ENCODE measurements around the gene IL21R.
"Not testable (repeated sequence)": the region's sequence is repeated elsewhere in the genome, so short reads cannot be mapped to it uniquely, and the experiment has no call there.

Gene IL21R

DNA sequence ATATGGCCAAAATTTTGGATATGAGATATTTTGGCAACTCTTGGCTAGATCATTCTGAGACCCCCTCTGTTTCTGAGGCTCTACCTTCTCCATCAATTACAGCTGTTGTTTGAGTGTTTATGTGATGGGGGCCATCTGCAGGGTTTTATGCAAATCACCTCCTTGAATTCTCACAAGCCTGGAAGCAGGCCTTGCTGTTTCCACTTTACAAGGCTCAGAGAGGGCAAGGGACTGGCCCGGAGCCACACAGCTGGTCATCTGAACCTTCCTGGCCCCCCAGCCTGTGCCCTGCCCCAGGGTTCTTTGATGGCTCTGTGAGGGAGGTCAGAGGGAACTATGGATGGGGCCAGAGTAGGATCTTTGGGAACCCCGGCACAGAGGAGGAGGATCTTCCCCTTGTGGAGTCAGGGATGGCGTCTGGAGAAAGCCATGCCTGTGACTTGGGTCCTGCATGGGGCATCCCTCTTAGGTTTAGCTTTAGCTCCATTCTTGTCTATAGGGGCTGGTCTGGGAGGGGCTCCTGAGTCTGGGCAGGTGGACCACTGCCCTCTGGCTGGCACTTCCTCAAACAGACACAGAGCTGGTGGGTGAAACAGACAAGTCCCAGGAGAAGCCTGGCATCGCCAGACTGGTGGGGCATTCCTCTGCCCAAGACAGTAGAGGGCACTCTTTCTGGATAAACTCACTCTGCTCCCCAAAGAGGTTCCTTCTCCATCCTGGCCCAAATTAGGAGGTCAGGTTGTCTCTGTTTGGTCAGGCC lies 26.2 kb downstream of the IL21R start:
- DNase-seq = no peak

DNA sequence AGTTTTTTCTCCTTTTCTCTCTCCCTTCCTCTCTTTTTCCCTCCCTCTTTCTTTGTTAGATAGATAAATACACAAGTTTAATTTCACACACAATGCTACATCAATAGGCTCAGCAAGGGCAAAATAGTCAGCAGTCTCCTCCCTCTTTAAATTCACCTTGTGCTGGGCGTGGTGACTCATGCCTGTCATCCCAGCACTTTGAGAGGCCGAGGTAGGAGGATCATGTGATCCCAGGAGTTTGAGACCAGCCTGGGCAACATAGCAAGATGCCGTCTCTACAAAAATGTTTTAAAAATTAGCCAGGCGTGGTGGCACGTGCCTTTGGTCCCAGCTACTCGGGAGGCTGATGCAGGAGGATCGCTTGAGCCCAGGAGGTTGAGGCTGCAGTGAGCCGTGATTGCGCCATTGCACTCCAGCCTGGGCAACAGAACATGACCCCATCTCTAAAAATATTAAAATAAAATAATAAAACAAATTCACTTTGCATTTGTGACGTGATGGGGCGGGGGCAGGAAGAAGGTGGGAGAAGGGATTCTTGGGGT lies 27.4 kb downstream of the IL21R start:
- DNase-seq = no peak

DNA sequence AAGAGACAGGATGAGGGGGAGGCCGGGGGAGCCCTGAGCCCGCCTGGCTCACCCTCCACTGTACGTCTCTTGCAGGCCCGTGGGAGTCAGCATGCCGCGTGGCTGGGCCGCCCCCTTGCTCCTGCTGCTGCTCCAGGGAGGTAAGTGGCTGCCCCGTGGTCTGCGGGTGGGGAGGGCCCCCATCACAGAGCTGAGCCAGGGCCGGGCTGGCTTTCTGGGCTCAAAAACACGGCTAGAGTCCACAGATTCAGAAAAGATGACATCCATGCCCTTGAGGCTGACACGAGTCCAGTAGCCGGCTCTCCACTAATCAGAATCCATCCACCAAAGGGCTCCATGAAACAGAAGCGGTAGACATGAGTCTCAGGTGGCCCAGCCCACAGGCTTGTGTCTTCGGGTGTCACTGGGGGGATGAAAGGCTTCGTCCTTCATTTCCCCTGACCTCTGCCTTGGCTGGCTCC lies 28.0 kb downstream of the IL21R start:
- no peak for DNase-seq

DNA sequence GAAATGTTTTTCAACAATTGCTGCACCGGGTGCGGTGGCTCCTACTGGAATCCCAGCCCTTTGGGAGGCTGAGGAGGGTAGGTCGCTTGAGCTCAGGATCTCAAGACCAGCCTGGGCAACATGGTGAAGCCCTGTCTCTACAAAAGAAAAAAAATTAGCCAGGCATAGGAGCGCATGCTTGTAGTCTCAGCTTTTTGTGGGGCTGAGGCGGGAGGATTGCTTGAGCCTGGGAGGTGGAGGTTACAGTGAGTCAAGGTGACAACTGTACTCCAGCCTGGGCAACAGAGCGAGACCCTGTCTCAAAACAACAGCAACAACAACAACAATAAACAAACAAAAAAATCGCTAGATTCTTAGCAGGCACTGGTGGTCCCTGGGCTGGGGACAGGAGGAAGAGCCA lies 28.5 kb downstream of the IL21R start:
- DNase-seq = no peak

DNA sequence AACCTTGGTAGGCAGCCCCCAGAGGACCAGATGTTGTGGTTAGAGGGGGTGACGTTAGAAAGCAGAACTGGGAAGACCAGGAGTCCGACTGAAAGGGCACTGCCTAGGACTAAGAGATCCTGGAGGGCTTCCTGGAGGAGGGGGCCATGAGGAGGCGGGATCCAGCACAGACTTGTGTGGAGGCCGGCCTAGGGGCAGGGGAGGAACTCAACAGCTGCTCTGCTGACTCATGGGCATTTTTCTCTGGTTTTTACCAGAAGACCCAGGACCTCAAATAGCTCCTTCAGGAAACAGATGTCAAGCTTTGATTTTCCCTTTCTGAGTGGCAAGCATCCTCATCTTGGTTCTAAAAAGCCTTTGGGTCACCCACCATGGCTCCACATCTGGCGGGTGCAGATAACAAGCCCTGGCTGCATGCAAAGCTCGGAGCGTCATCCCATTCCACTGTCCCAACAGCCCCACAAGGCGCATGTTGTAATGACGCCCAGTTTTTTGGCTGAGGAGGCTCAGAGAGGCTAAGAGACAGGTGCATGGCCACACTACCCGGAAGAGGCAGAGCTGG lies 29.0 kb downstream of the IL21R start:
- DNase-seq = no peak

DNA sequence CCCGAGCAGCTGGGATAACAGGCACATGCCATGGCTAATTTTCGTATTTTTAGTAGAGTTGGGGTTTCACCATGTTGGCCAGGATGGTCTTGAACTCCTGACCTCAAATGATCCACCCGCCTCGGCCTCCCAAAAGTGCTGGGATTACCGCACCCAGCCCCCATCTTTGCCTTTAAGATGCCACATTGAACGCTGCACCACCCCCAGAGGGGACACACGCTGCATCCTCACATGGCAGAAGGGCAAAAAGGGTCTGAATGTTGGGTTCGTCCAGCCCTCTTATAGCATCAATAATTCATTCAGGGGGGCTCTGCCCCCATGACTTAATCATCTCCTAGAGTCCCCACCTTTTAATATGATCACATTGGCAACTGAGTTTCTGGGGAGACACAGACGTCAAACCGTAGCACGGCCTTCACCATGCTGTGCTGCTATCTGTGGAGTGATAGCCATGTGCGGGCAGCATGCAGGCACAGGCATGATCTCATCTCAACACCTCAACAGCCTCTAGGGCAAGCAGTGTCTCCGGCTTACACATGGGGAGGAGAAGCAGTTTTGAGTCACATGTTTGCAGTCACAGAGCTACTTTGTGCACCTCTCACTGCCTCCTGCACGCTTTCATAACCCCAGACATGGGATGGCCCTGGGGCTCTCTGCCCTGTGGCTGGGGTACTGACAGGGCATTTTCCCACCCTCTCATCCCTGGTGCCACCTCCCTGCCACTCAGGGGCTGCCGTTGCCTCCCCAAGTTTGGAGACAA lies 30.0 kb downstream of the IL21R start:
- DNase-seq = no peak

DNA sequence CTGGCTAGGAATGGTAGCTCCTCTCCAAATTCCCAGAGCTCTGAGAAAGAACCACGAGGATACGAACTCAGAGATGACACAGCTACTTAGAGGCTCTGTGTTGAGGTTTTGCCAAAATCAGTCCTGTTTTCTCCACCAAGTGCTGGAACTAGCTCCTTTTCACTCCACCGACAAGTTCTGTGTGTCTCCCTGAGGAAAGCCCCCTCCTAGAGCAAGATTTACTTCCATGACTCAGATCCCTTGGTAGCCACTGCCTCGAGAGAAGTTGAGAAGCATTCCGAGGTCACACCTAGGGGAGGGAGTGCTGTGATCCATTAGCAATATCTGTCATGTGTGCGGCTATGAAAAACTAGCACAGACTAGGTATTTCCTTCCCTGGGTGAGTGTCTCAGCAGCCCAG lies 30.6 kb downstream of the IL21R start:
- no peak for DNase-seq

DNA sequence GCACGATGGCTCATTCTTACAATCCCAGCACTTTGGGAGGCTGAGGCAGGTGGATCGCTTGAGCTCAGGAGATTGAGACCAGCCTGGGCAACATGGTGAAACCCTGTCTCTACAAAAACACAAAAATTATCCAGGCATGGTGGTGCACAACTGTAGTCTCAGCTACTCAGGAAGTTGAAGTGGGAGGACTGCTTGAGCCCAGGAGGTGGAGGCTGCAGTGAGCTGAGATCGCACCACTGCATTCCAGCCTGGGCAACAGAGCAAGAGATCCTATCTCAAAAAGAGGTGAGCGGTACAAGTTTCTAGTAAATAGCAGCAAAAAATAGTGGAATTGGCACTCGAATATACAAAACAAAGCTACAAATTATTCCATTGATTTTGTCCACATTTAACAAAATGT lies 31.2 kb downstream of the IL21R start:
- DNase-seq = not testable (repeated sequence)

DNA sequence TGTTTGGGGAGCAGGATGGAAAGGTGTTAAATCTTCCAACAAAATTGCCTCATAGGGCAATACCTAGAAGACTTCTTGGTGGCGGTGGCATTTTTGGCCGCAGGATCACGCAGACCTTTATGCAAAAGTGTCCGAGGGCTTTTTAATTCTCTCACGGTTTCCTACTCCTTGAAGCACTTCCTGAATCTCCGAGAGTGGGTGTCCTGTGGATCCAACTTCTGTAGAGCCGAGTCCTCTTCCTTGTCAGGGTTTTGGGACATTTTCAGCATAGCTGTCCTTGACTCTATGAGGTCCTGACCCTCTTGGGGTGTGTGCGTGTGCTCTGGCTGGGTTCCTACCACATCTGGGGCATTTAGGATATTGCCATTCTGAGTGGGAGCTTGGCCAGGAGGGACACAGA lies 31.7 kb downstream of the IL21R start:
- no peak for DNase-seq

DNA sequence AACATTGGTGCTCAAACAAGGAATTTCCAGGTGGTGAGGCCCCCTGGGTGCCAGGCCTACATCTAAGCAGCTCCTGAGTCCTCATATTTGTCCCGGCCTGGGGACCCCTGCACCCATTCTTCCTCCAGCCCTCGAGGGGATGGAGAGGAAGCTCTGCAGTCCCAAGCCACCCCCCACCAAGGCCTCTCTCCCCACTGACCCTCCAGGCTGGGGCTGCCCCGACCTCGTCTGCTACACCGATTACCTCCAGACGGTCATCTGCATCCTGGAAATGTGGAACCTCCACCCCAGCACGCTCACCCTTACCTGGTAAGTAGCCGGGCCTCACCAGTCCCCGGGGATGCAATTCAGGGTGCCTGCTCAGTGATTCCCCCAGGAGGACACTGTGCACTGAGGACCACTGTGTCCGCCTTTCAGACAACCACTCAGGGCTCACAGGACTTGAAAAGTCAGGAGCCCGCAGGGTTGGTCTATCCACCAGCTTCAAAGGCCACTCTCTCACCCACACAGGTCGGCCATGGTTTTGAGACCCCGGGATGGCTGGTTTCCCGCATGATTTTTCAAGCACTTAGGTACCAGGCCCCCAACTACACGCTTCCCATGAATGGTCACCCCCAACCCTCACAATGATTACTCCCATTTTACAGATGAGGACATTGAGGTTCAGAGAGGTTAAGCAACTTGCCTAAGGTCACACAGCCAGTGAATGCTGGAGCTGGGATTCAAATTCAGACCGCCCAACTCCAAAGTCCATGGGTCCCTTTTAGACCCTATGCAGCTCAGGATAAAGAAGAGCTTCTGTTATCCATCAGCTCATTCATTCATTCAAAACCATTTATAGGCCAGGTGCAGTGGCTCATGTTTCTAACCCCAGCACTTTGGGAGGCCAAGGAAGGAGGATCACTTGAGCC lies 32.4 kb downstream of the IL21R start:
- no peak for DNase-seq

DNA sequence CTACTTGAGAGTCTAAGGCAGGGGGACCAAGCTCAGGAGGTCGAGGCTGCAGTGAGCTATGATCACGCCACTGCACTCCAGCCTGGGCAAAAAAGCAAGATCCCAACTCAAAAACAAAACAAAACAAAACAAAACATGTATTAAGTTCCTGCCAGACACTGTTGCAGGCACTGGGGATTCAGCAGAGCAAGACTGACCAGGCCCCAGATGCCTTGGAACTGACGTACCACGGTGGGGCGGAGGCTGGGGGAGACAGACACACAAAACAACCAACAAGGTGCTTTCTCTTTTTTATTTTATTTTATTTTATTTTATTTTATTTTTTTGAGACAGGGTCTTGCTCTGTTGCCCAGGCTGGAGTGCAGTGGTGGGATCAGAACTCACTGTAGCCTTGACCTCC lies 33.2 kb downstream of the IL21R start:
- not testable (repeated sequence) for DNase-seq

DNA sequence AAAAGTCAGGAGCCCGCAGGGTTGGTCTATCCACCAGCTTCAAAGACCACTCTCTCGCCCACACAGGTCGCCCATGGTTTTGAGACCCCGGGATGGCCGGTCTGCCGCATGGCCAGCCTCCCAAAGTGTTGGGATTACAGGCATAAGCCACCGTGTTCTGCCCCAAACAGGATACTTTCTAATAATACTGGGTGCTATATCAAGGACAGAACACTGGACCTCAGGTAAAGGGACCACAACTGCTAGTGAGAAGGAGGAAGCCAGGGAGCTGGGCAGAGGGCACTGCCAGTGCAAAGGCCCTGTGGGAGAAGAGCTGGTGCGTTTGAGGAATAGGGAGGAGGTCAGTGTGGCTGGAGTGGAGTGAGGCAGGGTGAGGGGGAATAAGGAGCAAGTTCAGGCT lies 34.1 kb downstream of the IL21R start:
- no peak for DNase-seq

DNA sequence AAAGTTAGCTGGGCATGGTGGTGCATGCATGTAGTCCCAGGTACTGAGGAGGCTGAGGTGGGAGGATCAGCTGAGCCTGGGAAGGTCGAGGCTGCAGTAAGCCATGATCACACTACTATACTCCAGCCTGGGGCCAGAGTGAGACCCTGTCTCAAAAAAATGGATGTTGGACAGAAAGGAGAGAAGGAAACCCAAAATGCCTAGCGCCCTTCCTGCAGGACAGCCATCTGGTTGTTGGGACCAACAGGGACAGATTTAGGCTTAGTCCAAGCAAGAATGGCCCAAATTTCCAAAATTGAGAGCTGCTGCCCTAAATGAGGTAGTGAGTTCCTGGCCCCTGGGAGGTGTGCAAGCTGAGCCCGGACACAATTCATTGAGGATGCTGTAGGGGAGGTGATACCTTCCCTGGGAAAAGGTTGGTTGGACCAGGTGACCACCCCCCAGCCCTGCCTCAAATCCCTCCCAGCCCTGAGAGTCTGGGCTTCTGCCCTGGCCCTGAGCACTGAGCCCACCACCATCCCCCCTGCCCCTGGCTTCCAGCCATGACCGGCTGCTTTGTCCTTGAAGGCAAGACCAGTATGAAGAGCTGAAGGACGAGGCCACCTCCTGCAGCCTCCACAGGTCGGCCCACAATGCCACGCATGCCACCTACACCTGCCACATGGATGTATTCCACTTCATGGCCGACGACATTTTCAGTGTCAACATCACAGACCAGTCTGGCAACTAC lies 35.1 kb downstream of the IL21R start:
- no peak for DNase-seq

DNA sequence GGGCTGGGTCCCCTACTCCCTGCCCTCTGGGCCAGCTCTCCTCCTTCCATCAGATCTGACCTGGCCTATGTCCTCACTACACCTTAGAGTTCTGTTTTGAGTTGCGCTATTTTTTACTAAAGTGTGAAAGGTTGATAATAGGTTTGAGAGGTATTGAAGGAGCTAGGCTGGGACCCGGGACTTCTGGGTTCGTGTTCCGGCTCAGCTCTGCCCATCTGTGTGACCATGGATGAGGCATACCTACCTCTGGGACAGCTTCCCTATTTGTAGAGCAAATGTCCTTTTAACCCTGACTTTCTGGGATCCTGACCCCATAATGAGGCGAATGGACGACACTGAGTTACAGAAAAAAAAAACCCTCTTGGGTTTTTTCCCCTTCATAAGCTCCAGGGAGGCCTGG lies 36.0 kb downstream of the IL21R start:
- DNase-seq = no peak

DNA sequence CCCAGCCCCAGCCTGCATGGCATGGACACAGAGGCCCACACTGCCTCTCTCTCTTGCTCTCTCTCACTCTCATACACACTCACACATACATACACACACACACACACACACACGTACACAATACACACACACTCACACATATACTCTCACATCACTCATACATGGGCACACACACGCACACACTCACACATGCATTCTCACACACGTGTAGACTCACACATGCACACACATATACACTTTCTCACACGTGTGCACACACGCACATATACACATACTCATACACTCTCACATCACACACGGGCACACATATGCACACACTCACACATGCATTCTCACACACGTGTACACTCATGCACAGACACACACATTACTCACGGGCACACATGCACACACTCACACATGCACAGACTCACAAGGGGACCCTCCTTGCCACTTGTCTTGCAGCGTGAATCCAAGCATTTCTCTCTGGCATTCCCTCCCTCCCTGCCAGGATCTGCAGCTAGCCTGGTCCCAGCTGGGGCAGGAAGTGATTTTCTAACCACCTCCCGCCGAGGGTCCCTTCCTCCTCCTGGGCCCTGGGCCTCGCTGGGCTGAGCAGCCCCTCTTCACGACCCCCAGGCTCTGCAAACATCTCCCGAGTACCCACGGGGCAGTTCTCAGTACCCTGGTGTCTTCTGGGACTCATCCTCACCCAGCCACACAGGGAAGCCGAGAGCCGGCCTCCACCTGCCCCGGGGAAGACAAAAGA lies 37.5 kb downstream of the IL21R start:
- no peak for DNase-seq

DNA sequence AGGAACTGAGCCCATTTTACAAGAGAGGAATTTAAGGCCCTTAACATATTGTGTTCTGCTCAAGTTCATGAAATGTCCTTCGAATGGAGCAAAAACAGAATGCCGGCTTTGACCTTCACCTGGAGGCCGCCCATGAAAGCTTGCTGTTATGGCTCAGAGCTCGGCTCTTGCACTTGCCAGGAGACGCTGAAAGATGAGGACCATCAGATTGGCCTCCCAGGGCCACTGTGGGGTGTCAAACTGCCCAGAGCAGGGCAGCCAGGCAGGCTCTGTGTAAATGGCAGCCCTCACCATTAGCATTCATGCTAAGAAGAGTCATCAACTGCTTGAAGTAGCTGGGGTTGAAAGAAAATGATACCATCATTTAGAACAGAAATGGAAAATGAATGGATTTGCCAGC lies 39.3 kb downstream of the IL21R start:
- no peak for DNase-seq

DNA sequence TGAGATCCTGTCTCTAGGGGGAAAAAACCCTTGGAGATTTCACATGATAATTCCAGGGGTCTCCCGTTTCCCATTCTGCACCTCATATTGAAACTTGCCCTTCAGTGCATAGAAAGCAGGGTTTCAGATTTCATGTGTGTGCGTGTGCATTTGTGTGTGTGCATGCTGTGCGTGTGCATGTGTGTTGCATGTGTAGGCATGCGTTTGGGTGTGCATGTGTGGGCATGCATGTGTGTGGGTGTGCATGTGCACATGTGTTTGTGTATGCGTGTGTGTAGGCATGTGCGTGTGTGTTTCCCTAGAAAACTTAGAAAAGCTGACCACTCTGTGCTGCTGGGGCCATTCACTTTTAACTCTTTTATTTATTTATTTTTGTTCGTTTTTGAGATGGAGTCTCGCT lies 40.0 kb downstream of the IL21R start:
- no peak for DNase-seq

DNA sequence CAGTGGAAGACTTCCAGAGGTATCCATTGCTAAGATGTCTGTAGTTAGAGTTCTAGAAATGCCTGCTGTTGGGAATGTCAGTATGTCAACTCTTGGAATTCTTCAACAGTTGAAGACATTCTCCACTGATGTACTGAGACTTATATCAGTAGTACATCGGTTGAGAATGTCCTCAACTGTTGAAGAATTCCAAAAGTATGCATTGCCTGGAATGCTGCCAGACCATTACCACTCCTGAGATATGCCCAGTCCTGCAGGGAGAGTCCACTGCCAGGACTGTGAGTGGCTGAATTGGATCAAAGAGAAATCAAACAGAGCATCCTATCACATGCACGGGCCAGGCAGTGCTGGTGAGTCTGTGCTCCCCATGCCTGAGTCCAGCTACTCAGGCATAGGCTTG lies 42.0 kb downstream of the IL21R start:
- DNase-seq = no peak

DNA sequence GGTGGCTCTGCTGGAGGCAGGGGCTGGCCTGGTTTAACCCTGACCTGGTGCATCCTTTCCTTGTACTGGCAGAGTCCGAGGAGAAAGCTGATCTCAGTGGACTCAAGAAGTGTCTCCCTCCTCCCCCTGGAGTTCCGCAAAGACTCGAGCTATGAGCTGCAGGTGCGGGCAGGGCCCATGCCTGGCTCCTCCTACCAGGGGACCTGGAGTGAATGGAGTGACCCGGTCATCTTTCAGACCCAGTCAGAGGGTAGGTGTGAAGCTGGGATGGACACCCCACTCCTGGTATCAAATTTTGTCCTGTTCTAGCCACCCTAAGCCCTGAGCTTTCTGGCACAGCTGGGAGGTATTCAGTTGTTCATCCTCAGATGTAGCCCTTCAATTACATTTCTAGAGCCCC lies 42.5 kb downstream of the IL21R start:
- no peak for DNase-seq

DNA sequence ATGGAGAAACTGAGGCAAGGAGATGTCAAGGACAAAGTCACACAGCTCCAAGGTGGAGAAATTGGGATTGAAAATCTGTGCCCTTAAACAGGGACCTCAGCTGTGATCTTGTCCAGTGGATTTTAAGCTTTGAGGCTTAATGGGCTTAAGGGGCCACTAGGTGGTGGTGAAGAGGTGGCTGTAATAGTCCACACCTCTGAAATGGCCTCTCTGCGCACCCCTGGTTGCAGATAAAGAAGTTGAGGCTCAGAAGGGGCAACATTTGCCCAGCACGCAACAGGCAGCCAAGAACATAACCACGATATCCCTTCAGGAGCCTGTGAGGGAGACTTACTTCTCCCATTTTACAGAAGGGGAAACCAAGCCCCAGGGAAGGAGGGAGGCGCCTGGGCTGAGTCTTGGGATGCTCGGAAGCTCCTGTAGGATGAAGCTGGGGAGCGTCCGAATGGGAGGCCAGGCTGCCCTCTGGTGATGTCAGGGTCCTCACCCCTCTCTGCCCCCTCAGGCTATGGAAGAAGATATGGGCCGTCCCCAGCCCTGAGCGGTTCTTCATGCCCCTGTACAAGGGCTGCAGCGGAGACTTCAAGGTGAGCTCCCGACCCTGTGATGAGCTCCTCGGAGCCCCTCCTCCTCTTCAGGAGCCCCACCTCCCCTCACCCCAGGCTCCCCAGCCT lies 43.7 kb downstream of the IL21R start:
- no peak for DNase-seq

DNA sequence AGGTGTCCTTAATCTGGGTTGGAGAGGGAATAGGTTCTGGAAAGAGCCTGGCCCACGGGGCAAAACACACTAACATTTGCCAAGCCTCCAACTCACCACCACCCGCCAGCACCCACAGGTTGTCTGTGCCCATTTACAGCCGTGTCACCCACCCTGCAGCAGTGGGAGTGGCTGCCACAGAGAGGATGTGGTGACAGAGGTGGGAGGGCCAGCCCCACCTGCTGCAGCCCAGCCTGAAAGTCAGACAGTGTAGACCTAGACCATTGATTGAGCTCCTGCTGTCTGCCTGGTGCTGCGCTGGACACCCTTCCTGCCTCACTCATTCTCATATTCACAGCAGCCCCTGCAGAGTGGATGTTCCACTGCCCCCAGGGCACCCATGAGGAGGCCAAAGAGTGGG lies 44.7 kb downstream of the IL21R start:
- DNase-seq = peak; percentile 78

Measured in effector CD4-positive, alpha-beta T cell (primary cell).